ENCODE results near the gene NAALADL2.

- TF ChIP-seq CTCF (IDR thresholded peaks at IDR 0.05; ENCODE audit: poor library complexity) (no peak), EZH2 (IDR thresholded peaks at IDR 0.05; ENCODE audit: borderline replicate concordance) (no peak), EZH2phosphoT487 (IDR thresholded peaks at IDR 0.05; ENCODE audit: low read depth, severe bottlenecking, unreplicated experiment) (no peak)
Observed at GRCh38 chr3:175208326-175208725, 349.2 kb downstream of the NAALADL2 start.

All from hepatocyte (in vitro differentiated cells).